Activated CD4-positive, CD25-positive, alpha-beta regulatory T cell treated with anti-CD3 and anti-CD28 coated beads, Interleukin-2, amount 50 U/mL, for 24 hours (primary cell): ENCODE data around the gene COL4A6.

ENCODE experiments used
- ATAC-seq, 2 donors: fragments of 150-1000 bp; cut with Tn5 transposase; one replicate each; pipeline ENCODE4 v1.10.0; 2021; ENCODE audit warnings: mild to moderate bottlenecking in 1 of 2, moderate library complexity in 1 of 2

COL4A6 gene

DNA sequence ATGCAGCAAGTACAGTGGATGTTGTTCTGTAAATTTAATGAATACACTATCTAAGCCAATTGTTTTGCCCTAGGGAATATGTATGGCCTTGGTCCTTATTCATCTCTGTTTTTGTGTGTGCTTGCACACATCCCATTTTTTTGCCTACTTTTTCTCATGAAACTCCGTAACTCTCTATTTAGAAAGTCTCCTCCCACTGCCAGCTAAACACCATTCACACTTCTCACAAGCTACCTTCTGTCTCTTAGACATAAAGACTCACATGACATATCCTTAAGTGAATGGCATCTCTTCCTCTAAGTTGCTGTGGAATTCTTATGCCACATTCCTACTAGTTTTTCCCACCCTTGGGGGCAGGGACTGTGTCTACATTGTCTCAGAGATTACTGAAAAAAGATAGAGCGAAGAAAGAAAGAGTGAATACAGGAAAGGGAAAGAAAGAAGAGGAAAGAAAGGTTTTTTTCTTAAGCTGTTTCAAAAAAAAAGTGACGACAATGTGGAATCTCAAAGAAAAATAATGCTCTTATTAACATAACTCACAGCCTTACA, 229.1 kb downstream of the COL4A6 start:
- ATAC-seq = no peak

- ATAC-seq = no peak
Observed at GRCh38 chrX:108203540-108203939, 234.7 kb downstream of the COL4A6 start.

- ATAC-seq = no peak
Observed at GRCh38 chrX:108199691-108200090, 238.5 kb downstream of the COL4A6 start.

GRCh38 chrX:108199041-108199440, 239.2 kb downstream of the COL4A6 start:
- no peak for ATAC-seq

DNA sequence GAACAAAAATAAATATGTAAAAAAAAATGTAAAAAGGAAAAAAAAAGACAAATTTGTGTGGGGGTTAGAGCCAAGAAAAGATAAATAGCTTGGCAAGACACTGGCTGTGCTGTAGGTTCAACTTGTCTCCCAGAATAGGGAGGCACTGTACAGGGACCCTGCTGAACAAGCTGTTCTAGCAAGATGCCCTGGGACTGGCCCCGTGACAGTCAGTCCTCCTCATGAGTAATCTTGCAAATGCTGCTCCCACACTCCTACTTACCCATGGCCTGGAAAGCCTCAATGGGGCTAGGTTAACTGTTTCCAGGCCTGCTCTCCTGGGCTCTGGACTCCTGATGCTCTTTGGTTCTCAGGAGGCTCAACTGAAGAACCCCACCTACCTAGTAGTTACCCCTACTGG, 239.8 kb downstream of the COL4A6 start:
- no peak for ATAC-seq

- no peak for ATAC-seq
Observed at GRCh38 chrX:108186811-108187210, 251.4 kb downstream of the COL4A6 start.

- ATAC-seq = no peak
Observed at GRCh38 chrX:108178143-108178498, 260.1 kb downstream of the COL4A6 start.

GRCh38 chrX:108177351-108178142, 260.7 kb downstream of the COL4A6 start:
- ATAC-seq = no peak

DNA sequence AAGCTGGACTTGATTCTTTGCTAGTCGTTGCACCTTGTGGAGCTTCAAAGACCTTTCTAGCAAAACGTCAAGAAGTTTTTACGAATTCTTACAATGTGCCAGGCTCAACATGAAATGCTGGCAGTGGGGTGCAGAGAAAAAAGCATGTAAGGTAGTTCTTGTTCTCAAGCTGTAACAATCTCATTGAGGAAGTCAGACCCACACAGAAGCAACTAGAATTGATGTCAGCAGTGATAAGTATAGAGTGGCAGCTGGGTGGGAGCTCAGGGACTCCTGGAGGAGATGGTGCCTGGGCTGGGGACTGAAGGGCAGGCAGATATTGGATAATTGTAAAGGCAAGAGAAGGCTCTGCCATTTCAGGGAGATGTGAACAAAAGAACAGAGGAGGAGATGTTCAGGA, 264.3 kb downstream of the COL4A6 start:
- no peak for ATAC-seq

- no peak for ATAC-seq
Observed at GRCh38 chrX:108171671-108172070, 266.6 kb downstream of the COL4A6 start.

DNA sequence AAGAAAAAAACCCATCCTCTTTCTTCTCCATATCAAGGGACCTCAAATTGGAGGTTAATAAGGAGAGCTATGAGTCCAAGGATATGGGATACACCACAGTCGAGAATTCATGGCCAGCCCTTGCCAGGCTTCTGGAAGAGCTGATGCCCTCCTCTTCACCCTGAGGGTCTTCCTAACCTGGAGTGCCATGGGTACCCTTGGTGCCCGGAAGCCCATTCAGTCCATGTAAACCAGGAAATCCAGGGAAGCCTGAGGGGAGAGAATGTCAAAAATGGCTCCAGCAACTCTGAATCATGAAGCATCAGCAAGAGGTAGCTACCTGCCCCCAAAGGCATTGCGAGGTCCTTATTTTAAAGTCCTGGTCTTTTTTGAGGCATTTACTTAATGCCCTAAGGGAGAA, 268.5 kb downstream of the COL4A6 start:
- ATAC-seq = no peak

- ATAC-seq = no peak
Observed at GRCh38 chrX:108168961-108169740, 269.1 kb downstream of the COL4A6 start.

- ATAC-seq = no peak
Observed at GRCh38 chrX:108167211-108167872, 270.9 kb downstream of the COL4A6 start.

DNA sequence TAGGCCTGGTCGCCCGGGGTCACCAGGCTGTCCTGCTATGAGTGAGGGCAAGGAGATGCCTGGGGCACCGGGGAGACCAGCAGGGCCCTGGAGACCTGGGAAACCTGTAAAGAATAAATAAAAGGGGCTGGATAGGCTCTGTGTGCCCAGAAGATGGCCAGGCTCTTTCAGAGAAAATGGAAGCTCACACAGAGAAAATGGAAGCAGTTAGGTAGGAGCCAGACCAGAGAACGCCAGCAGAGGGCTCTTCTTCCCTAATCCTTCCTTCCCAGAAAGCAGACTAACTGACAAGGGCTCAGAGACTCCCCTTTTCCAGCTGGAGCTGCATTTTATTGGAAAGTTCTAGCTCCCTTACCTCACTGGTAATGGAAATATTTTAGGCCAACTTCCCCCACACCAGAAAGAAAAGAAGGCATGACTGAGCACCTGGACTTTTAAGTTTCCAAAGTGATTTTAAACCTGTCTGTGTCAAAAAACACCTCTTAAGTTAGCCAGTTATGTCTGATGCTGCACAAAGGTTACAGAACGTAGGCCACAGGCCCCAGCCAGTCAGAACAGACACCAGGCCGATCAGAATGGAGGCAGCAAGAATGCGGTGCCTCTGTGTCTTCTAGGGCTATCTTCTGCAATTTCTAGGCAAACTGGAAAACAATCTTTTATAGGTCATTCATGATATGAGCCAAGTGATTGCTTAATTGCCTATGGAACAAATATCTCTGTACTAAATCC, 272.7 kb downstream of the COL4A6 start:
- no peak for ATAC-seq

DNA sequence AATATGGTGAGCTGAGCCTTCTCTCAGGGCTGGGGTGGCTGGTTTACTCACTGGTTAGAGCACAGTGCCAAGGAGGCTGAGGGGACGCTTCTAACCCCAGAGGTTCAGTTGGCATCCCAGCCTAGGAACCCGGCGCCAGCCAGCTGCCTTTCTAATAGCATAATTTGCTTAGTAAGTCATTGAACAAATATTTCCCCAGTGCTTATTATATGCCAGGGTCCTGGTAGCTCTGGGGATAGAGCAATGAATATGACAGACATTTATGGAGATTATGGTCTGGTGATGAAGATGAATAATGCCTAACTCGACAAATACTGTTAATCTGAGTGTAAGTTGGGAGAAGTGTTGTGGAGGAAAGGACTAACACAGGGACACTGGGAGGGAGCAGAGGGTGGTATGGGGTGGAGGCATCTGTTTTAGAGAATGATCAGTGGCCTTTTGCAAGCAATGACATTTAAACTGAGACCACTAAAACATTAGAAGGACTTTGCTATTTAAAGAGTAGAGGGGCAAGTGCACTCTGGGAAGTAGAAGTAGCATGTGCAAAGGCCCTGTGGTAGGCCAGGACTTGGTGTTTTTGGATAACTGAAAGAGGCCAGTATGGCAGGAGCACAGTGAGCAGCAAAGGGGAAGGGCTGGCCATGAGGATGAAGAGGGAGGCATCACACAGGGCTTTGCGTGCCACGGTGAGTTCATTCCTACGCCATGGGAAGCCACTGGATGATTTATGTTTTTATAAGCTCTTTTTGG, 274.7 kb downstream of the COL4A6 start:
- no peak for ATAC-seq

GRCh38 chrX:108162265-108162664, 276.0 kb downstream of the COL4A6 start:
- ATAC-seq = no peak

GRCh38 chrX:108160309-108160708, 277.9 kb downstream of the COL4A6 start:
- no peak for ATAC-seq

- no peak for ATAC-seq
Observed at GRCh38 chrX:108159028-108159670, 279.1 kb downstream of the COL4A6 start.

- no peak for ATAC-seq
Observed at GRCh38 chrX:108157628-108158027, 280.6 kb downstream of the COL4A6 start.

DNA sequence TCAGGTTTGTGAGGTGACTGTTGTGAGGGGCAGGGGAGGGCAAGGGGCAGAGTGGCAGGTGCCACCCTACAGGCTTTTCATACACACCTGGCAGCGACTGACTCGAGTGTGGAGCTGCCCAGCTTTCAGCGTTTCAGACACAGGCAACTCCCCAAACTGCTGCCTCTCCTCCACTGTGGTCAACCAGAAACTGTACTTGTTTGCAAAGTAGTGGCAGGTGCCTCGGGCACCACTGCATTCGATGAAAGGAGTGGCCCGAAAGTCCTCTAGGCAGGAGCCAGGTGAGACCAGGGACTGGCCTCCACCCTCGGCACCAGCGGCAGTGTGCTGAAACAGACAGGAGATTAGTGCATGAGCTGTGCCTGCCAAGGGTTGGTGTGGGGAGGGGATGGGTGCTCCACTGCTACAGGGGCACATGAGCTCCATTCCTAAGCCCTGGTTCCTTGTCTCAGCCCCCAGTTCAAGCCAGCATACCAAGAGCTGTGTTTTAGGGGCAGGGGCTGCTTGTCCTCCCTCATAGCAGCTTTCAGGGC, 281.2 kb downstream of the COL4A6 start:
- ATAC-seq = no peak

DNA sequence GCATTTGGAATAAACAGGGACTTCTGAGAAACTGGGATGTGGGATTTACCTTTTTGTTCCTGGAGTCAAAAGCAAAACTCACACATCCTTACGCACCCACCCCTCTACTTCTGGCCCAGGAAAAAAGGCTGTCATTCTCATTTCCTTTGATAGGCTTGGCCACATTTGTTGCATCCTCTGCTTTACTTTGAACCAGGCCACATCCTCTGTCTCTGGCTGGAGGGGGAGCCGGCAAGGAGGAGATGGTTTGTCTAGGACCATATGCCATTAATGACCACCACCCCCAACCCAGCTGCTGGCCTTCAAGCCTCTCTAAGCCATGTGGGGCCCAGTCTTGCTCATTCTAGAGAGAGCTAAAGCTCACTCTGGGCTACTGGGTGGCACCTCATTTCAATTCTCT, 282.1 kb downstream of the COL4A6 start:
- no peak for ATAC-seq
